HG03520 (cell line): Measurements from ENCODE around the gene RBM3.
"Not testable (repeated sequence)": the region's sequence is repeated elsewhere in the genome, so short reads cannot be mapped to it uniquely, and the experiment has no call there.

ENCODE experiments used
- ATAC-seq: cut with Tn5 transposase; IDR thresholded peaks from one replicate; pipeline ENCODE4 v1.9.1; 2021; ENCODE audit warnings: mild to moderate bottlenecking, moderate library complexity; ENCODE audit not compliant: unreplicated experiment

The RBM3 gene

GRCh38 chrX:48574270-48575266, at the start of gene RBM3:
Gene RBM3, plus strand, starts transcription at chrX:48574484. Its CDS starts 697 bp downstream, at chrX:48575181.
- ATAC-seq, result peak; percentile 70

DNA sequence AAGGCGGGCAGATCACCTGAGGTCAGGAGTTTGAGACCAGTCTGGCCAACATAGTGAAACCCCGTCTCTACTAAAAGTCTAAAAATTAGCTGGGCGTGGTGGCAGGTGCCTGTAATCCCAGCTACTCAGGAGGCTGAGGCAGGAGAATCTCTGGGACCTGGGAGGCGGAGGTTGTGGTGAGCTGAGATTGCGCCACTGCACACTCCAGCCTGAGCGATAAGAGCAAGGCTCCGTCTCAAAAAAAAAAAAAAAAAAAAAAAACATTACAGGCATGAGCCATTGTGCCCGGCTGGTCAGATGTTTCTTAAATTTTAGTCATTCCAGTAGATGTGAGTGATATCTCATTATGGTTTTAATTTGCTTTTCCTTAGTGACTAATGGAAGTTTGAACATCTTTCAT, 48.4 kb upstream of the RBM3 start:
- not testable (repeated sequence) for ATAC-seq

- no peak for ATAC-seq
Observed at GRCh38 chrX:48530736-48531135, 43.5 kb upstream of the RBM3 start.

GRCh38 chrX:48531358-48531959, 42.8 kb upstream of the RBM3 start:
- no peak for ATAC-seq

DNA sequence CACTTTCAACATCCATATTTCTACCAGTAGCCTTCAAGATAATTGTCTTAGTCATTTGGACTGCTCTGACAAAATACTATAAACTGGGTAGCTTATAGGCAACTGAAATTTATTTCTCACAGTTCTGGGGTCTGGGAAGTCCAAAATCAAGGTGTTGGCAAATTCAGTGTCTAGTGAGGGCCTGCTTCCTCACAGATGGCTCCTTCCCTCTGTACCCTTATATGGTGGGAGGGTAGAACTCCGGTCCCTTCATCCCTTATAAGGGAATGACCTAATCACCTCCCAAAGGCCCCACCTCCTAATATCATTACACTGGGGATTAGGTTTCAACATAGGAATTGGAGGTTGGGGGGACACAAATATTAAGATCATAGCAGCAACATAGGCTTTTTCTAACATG, 42.1 kb upstream of the RBM3 start:
- ATAC-seq, result no peak

GRCh38 chrX:48533165-48533564, 41.1 kb upstream of the RBM3 start:
- ATAC-seq, result no peak

- no peak for ATAC-seq
Observed at GRCh38 chrX:48538641-48539344, 35.5 kb upstream of the RBM3 start.

DNA sequence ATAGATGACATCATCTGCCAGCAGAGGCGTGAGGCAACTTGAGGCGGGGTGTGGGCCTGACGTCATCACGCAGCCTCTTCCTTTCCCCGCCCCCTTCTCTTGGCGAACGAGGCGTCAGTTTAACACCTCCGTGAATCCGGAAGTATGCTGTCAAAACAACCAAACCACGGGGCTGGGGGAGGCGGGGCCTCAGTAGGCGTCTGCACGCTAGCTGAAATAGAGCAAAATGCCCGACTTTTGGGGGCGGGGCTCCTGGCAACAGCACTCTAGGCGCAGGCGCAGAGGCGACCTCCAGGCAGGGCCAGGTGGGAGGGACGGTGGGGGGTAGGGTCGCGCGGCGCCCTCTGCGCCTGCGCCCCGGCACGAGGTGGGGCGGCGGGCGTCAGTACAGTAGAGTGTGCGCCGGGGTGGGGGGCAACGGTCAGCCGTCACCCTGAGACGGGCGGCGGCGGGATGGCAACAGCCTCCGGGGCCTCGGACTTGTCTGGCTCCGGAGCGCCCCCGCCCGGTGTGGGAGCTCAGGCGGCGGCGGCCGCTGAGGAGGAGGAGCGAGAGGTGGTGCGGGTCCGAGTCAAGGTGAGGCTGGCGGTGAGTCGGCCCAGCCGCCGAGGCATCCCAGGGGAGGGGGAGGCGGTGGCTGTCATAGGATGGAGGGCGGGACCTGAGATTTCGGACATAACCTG, 34.8 kb upstream of the RBM3 start, which contains the start of gene TBC1D25:
TBC1D25 (plus strand) TSS at position 370 of the 683 bp plus-strand sequence; CDS start at position 454, 84 bp downstream.
- peak; percentile 82 for ATAC-seq

- ATAC-seq, result peak; percentile 16
Observed at GRCh38 chrX:48540028-48540375, 34.3 kb upstream of the RBM3 start.

GRCh38 chrX:48540480-48540879, 33.8 kb upstream of the RBM3 start:
- ATAC-seq, result no peak

DNA sequence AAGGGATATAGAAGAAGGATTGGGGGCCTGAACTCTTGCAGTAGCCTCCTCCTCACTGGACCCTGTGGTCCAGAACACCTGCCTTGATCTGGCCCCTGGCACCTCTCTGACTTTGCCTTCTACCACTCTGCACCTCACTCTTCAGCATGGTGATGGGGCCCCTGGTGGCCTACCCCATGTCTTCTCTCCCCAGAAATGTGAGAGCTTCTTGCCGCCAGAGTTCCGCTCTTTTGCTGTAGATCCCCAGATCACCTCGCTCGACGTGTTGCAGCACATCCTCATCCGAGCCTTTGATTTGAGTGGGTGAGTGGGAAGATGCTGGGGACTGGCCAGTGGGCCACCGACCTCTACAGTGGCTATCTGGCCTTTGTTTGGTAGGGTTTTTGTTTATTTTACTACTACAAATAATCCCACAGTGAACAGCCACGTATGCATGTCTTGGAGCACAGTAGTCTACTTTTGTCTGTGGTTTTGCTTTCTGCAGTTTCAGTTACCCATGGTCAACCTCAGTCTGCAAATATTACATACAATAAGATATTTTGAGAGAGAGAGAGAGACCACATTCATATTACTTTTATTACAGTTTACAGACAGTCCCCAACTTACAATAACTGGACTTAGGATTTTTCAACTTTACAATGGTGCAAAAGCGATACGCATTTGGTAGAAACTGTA, 33.0 kb upstream of the RBM3 start:
- no peak for ATAC-seq

DNA sequence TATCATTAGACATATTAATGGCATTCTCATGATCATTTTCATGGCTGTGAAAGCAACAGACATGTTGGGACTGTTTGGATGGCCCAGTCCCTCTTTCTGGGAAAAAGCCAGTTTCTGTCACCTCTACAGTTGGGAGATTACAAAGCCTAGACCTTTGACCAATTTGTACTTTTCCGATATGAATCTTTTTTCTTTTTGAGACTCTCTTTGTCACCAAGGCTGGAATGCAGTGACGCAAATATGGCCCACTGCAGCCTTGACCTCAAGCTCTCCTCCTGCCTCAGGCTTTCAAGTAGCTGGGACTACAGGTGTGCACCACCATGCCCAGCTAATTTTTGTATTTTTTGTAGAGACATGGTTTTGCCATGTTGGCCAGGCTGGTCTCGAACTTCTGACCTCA, 25.4 kb upstream of the RBM3 start:
- ATAC-seq, result no peak

- not testable (repeated sequence) for ATAC-seq
Observed at GRCh38 chrX:48555731-48556325, 18.5 kb upstream of the RBM3 start.

GRCh38 chrX:48558271-48558670, 16.0 kb upstream of the RBM3 start:
- no peak for ATAC-seq

GRCh38 chrX:48559636-48560035, 14.6 kb upstream of the RBM3 start:
- no peak for ATAC-seq

DNA sequence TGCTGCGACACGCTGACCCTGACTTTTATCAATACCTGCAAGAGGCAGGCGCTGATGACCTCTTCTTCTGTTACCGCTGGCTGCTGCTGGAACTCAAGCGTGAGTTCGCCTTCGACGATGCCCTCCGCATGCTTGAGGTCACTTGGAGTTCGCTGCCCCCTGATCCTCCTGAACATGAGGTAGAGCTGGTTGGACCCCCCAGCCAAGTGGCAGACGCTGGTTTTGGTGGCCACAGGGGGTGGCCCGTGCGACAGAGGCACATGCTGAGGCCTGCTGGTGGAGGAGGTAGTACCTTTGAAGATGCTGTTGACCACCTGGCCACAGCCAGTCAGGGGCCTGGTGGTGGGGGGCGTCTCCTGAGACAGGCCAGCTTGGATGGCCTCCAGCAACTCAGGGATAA, 14.2 kb upstream of the RBM3 start:
- no peak for ATAC-seq

DNA sequence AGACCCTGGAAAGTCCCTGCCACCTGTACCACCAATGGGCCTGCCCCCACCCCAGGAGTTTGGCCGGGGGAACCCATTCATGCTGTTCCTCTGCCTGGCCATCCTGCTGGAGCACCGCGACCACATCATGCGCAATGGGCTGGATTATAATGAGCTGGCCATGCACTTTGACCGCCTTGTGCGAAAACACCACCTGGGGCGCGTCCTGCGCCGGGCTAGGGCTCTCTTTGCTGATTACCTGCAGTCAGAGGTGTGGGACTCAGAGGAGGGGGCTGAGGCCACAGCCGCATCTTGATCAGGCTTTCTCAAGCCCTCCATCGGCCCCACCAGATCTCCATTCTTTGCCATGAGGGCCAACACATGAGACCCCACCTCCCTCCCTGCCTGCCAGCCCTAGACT, 13.6 kb upstream of the RBM3 start:
- ATAC-seq, result no peak

GRCh38 chrX:48569958-48570357, 4.3 kb upstream of the RBM3 start:
- no peak for ATAC-seq

DNA sequence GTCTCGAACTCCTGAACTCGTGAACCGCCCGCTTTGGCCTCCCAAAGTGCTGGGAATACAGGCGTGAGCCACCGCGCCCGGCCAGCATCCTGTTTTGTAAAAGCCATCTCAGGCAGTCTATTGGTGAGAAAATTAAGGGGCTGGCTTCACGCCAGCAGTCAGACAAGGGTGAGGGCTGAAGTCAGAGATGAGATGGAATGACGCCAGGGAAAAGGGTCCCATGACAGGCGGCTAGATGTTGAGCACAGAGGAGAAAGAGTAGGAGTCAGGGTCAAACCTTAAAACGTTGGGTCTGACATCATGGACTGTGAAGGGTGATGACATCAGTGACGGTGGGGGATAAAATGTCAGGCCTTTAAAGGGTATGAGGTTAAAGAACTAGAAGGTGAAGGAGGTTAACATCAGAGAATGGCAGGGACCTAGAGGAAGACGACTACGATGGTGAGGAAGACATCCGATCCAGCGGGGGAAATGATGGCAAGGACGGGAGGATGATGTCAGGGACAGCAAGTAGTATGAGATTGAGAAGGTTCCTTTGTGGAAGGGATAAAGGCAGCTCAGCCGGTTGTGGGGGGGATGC, 504 bp upstream of the RBM3 start:
- peak; percentile 11 for ATAC-seq

DNA sequence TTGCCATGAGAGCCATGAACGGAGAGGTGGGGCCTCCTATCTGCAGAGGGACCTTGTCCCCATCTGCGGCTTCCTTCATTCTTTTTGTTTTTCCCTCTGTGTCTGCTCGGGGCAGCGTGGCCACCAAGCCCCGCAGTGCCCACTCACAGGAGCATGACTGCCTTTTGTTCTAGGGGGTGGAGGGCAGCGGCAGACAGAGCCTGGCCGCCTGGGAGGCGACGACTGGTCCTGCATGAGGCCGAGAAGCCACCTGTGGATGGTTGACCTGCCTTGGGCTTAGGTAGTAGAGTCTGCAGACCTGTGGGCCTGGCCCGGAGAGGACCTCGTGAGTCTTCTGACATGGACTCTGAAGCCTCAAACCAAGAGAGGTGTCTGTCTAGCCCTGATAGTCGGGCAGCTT, 1.4 kb downstream of the RBM3 start:
- ATAC-seq, result no peak
